D721Med (cell line): ENCODE results near the gene EIF4H.
"Not testable (repeated sequence)": the region's sequence is repeated elsewhere in the genome, so short reads cannot be mapped to it uniquely, and the experiment has no call there.

Experiments used
- DNase-seq: peaks from one replicate; pipeline ENCODE4 v3.0.0; 2011; ENCODE audit warnings: low spot score; ENCODE audit not compliant: insufficient read length
- FAIRE-seq: peaks from 2 replicates; lab custom pipeline; 2011; peaks lifted over from hg19 to GRCh38; lab: Jason Lieb, UNC
- CTCF ChIP-seq: IDR thresholded peaks from 2 replicates; pipeline ENCODE4 v1.5.1; 2012; ENCODE audit warnings: mild to moderate bottlenecking, control low read depth; ENCODE audit not compliant: insufficient read depth; ENCODE audit errors: missing control alignments

Gene EIF4H

DNA sequence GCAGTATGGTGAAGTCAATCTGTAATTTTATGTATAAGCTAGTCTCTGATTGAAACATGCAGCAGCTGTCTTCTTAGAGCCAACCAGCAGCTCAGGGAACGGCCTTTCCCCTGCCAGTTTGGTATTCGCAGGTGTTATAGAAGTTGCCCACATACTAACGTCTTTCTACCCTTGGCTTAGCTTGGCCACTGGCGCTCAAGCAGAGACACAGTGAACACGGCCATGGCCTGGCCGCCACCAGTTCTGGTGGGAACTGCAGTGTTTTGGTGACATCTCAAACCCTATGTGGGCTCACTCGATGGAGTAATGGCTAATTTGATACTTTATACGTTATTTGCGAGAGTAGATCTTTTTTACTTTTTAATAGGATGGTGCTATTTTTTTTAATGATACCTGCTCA lies 17.1 kb downstream of the EIF4H start:
- DNase-seq, result no peak
- TF ChIP-seq CTCF, result no peak
- no peak for FAIRE-seq

DNA sequence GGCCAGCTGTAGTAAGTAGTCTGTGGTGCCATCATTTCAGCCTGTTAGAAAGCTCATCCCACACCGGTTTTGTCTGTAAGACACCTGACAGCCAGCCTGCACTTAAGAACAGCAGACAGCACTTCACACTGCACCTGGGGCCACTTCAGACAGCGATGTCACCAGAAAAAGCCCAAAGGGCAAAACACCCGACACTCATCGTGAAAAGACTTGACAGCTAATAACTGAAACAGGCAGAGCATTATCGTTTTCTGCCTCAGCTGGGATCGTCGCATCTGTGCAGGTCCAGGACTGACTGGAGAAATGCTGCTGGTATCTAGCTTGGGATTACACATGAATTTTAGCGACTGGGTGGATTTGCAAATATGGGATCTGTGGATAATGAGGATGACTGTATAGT lies 18.9 kb downstream of the EIF4H start:
- TF ChIP-seq CTCF, result no peak
- FAIRE-seq (no peak), DNase-seq (no peak)

- no peak for TF ChIP-seq CTCF
- no peak for DNase-seq
- FAIRE-seq, result no peak
Measured at GRCh38 chr7:74193913-74194312, 19.8 kb downstream of the EIF4H start.

DNA sequence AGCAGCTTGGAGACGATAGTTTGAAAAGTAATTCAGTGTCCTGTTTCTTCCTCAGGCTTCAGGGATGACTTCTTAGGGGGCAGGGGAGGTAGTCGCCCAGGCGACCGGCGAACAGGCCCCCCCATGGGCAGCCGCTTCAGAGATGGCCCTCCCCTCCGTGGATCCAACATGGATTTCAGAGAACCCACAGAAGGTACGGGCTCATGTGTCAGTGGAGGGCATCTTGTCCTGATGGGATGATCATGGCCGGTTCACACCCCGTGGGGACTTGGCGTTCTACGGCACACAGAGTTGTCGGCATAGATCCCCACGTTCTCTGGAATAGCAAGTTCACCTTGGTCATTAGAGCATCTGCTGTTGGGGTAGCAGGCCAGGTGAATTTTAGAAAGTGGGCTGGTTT lies 20.5 kb downstream of the EIF4H start:
- TF ChIP-seq CTCF, result no peak
- FAIRE-seq (no peak), DNase-seq (no peak)

- not testable (repeated sequence) for DNase-seq, FAIRE-seq
Measured at GRCh38 chr7:74195139-74195860, 21.1 kb downstream of the EIF4H start.

GRCh38 chr7:74195968-74196654 lies 22.0 kb downstream of the EIF4H start:
- DNase-seq, FAIRE-seq: not testable (repeated sequence)

- DNase-seq (no peak), FAIRE-seq (no peak)
- no peak for TF ChIP-seq CTCF
Measured at GRCh38 chr7:74197449-74198124, 23.4 kb downstream of the EIF4H start.
